Osteoblast (primary cell): Measurements from ENCODE around the gene HADHB. TPM values are rescaled to one million over a fixed set of nuclear protein-coding genes. Genes with fewer than 3 reads are reported as not detected.

ENCODE experiments used
- DNase-seq: peaks from one replicate; pipeline ENCODE4 v3.0.0; 2011; ENCODE audit warnings: low spot score, mixed read lengths; ENCODE audit not compliant: insufficient read length; ENCODE audit errors: missing footprints
- H2AFZ ChIP-seq: 2 replicates; pipeline ENCODE4 v1.6.0; 2011; ENCODE audit warnings: mild to moderate bottlenecking, low read length
- H3K27ac ChIP-seq: 2 replicates; pipeline ENCODE4 v1.5.1; 2011; ENCODE audit warnings: mild to moderate bottlenecking, low read depth, low read length, moderate library complexity
- H3K27me3 ChIP-seq: 2 replicates; pipeline ENCODE4 v1.6.0; 2012; ENCODE audit warnings: mild to moderate bottlenecking, control low read depth, inconsistent platforms, low read length, moderate library complexity; ENCODE audit not compliant: insufficient read depth
- H3K36me3 ChIP-seq: 2 replicates; pipeline ENCODE4 v1.5.1; 2011; ENCODE audit warnings: mild to moderate bottlenecking, low read length, control low read depth, moderate library complexity; ENCODE audit not compliant: insufficient read depth
- H3K4me1 ChIP-seq: 2 replicates; pipeline ENCODE4 v1.5.1; 2011; ENCODE audit warnings: mild to moderate bottlenecking, low read length, control low read depth, moderate library complexity; ENCODE audit not compliant: insufficient read depth
- H3K4me2 ChIP-seq: 2 replicates; pipeline ENCODE4 v1.6.0; 2011; ENCODE audit warnings: mild to moderate bottlenecking, low read length; ENCODE audit not compliant: insufficient read depth
- H3K4me3 ChIP-seq: fragments of 200-600 bp; sonication (generic); 3 replicates; pipeline ENCODE4 v1.5.1; 2012; ENCODE audit warnings: mild to moderate bottlenecking, low read length, inconsistent platforms; ENCODE audit not compliant: insufficient read depth
- H3K79me2 ChIP-seq: 2 replicates; pipeline ENCODE4 v1.6.0; 2012; ENCODE audit warnings: mild to moderate bottlenecking, low read length, control low read depth, inconsistent platforms; ENCODE audit not compliant: insufficient read depth
- H3K9me3 ChIP-seq: 2 replicates; pipeline ENCODE4 v1.5.1; 2011; ENCODE audit warnings: low read depth, low read length, control low read depth
- H4K20me1 ChIP-seq: 2 replicates; pipeline ENCODE4 v1.6.0; 2012; ENCODE audit warnings: mild to moderate bottlenecking, low read length, control low read depth; ENCODE audit not compliant: insufficient read depth
- total RNA-seq: library from RNA; depleted of rRNA; stranded (reverse); fragments of >200 nt; gene quantifications from 2 replicates; pipeline ENCODE4 v1.2.3, GENCODE V29; 2012
- TF ChIP-seq, protein P1 (sequence below): IDR thresholded peaks from 2 replicates; pipeline ENCODE4 v1.5.1; 2011; ENCODE audit warnings: mild to moderate bottlenecking, low read depth, low read length, moderate library complexity; ENCODE audit errors: extremely low read depth

HADHB gene
- total RNA-seq, 1 donor = 119 TPM

DNA sequence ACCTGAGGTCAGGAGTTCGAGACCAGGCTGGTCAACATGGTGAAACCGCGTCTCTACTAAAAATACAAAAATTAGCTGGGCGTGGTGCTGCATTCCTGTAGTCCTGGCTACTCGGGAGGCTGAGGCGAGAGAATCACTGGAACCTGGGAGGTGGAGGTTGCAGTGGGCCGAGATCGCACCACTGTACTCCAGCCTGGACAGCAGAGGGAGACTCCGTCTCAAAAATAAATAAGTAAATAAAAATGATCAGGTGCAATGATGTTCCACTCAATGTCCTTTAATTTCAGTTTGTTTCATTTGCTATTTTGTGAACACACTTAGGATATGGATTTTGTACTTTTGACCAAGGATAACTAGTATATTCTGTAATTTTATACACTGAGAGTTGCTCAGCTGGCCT lies 9.7 kb upstream of the HADHB start:
- H3K4me1 ChIP-seq = peaks cover 13% of the 10 kb centered on the region
- no peaks in the 10 kb centered on the region for H3K9me3 ChIP-seq
- no peak overlapping the region for H3K27ac ChIP-seq
- H3K27me3 ChIP-seq = no peaks in the 10 kb centered on the region
- peaks cover 18% of the 10 kb centered on the region for H4K20me1 ChIP-seq
- H3K4me2 ChIP-seq = no peak overlapping the region
- H3K4me3 ChIP-seq = no peak overlapping the region
- DNase-seq = no peak
- H3K36me3 ChIP-seq = peaks cover 70% of the 10 kb centered on the region
- no peak overlapping the region for H2AFZ ChIP-seq
- TF ChIP-seq, protein P1, sequence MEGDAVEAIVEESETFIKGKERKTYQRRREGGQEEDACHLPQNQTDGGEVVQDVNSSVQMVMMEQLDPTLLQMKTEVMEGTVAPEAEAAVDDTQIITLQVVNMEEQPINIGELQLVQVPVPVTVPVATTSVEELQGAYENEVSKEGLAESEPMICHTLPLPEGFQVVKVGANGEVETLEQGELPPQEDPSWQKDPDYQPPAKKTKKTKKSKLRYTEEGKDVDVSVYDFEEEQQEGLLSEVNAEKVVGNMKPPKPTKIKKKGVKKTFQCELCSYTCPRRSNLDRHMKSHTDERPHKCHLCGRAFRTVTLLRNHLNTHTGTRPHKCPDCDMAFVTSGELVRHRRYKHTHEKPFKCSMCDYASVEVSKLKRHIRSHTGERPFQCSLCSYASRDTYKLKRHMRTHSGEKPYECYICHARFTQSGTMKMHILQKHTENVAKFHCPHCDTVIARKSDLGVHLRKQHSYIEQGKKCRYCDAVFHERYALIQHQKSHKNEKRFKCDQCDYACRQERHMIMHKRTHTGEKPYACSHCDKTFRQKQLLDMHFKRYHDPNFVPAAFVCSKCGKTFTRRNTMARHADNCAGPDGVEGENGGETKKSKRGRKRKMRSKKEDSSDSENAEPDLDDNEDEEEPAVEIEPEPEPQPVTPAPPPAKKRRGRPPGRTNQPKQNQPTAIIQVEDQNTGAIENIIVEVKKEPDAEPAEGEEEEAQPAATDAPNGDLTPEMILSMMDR = peak; percentile 27
- H3K79me2 ChIP-seq = peaks cover 21% of the 10 kb centered on the region

DNA sequence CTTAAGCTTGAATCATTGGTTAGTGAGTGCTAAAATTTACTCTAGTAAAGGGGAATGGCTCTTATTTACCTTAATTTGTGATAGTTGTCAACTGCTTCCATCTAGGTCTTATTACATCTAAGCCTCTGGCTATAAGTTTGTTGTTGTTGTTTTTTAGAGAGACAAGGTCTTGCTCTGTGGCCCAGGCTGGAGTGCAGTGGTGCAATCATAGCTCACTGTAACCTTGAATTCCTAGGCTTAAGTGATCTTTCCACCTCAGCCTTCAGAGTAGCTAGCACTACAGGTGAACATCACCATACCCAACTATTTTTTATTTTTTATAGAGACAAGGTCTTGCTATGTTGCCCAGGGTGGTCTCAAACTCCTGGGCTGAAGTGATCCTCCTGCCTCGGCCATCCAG lies 6.9 kb upstream of the HADHB start:
- DNase-seq = no peak
- TF ChIP-seq, protein P1 = no peak
- H3K27me3 ChIP-seq = no peaks in the 10 kb centered on the region
- peaks cover 34% of the 10 kb centered on the region for H3K4me1 ChIP-seq
- no peak overlapping the region for H3K4me2 ChIP-seq
- peaks cover 45% of the 10 kb centered on the region for H3K36me3 ChIP-seq
- H3K27ac ChIP-seq = no peak overlapping the region
- peaks cover 49% of the 10 kb centered on the region for H3K79me2 ChIP-seq
- H3K4me3 ChIP-seq = no peak overlapping the region
- peaks cover 27% of the 10 kb centered on the region for H4K20me1 ChIP-seq
- no peak overlapping the region for H2AFZ ChIP-seq
- H3K9me3 ChIP-seq = no peaks in the 10 kb centered on the region

DNA sequence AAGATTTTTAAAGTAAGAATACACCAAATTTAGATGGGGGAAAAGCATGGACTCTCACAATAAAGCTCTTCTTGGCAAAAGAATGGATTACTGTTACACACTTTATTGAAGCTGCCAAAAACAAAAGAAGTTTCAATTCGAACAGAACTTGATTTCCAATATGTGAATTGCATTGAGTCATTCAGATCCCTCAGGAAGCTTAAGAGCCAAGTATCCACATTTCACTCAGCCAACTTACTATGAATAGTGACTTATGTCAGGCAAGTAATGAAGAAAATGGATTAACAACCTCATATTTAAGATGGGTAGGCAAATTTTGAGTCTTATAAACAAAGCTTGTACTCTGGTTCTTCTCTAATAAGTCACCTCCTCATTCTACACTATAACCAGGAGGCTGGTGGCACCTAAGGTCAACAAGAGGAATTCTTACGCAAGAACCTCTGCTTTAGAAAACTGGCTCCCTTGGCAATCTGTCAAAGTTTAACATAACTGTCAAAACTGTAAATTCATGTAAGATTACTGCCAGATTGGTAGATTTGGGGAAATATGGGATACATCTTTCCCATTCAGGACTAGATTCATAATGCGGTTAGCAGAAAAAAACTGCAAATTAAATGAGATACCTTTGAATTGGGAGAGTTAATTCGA lies 6.3 kb upstream of the HADHB start:
- peaks cover 34% of the 10 kb centered on the region for H3K4me1 ChIP-seq
- no peaks in the 10 kb centered on the region for H3K9me3 ChIP-seq
- no peak overlapping the region for H2AFZ ChIP-seq
- H3K4me3 ChIP-seq = no peak overlapping the region
- peaks cover 27% of the 10 kb centered on the region for H4K20me1 ChIP-seq
- H3K79me2 ChIP-seq = peaks cover 54% of the 10 kb centered on the region
- DNase-seq = no peak
- H3K27me3 ChIP-seq = no peaks in the 10 kb centered on the region
- TF ChIP-seq, protein P1 = no peak
- H3K36me3 ChIP-seq = peaks cover 40% of the 10 kb centered on the region
- no peak overlapping the region for H3K4me2 ChIP-seq
- no peak overlapping the region for H3K27ac ChIP-seq

DNA sequence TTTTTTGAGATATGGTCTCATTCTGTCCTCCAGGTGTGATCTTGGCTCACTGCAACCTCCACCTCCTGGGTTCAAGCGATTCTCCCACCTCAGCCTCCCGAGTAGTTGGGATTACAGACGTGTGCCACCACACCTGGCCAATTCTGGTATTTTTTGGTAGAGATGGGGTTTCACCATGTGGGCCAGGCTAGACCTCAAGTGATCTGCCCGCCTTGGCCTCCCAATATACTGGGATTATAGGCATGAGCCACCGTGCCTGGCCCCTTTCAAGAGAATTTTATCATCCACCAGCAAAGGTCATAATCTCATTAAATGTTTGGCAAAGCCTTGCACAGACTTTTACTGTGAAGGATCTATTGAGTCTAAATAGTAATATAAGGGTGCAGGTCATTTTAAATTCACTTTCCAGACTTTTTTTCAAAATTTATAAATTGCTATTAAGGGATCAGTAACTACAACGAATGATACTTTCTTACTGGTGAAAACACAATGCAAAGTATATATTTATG lies 2.8 kb upstream of the HADHB start:
- Histone ChIP-seq H3K36me3 (peaks cover 9% of the 10 kb centered on the region), H3K27me3 (no peaks in the 10 kb centered on the region), H3K4me3 (no peak overlapping the region), H3K9me3 (no peaks in the 10 kb centered on the region), H3K27ac (no peak overlapping the region), H3K79me2 (peaks cover 89% of the 10 kb centered on the region), H3K4me2 (peak overlapping the region; percentile 94), H4K20me1 (peaks cover 38% of the 10 kb centered on the region), H3K4me1 (peaks cover 50% of the 10 kb centered on the region), H2AFZ (no peak overlapping the region)
- TF ChIP-seq, protein P1 = no peak
- no peak for DNase-seq
